Globus pallidus (tissue), 1 donor: ENCODE data around the gene FBXL7.

ENCODE experiments used
- DNase-seq: peaks from one replicate; pipeline ENCODE4 v3.0.0-alpha.2; 2015; ENCODE audit warnings: low spot score

Gene FBXL7

GRCh38 chr5:15502208-15502607 is 2.2 kb downstream of the FBXL7 start:
- DNase-seq = no peak

DNA sequence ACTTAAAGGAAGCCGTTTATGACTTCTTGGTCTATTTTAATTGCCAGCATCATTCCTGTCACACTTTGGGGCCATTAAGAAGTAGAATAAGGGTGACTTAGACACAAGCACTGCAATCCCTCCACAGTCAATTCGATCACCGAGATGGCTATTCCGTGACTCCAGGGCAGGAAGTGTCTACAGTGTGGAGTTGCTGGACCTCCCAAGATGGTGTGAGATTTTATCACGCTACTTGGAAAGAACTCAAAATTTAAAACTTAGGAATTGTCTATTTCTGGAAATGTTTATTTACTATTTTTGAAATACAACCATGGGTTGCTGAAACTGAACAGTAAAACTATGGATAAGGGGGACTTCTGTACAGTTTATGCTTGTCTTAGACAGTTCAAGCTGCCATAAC is 6.2 kb downstream of the FBXL7 start:
- no peak for DNase-seq

DNA sequence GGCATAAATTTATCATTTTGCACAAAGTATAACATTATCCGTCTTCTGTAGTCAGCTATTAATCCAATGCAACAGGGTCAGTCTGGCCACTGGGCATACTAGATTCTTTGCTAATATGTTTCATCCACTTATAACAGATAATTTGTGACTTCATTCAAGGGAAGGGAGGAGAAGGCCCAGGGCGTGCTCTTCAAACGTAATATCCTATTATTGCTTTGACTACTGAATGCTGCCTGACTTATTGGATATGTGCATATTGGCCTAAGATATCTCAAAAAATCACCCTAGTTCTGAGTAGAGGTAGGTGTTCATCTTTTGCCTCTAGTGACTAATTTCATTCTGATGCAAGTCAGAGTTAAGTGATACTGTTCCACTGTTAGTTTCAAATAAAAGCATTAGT is 6.9 kb downstream of the FBXL7 start:
- DNase-seq = no peak

DNA sequence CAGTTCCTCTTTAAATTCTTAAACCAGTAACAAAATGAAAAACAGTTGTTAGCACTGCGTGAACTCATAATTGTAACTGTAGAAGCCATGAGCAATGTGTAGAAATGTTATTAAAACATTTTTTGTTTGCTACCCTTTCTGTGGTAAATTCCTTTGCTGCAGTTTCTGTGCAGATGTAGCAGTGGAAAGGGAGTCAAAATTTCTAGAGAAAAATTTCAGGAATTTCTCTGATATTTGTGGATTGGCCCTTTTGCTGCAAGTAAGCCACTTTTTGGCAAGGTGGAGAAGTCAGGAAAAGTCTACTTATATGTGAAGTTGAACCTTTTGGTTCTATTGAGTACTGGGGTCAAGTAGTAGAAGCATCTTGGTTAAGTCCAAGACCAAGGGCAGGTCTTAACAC is 10.1 kb downstream of the FBXL7 start:
- DNase-seq = no peak

- DNase-seq = no peak
Observed at GRCh38 chr5:15510831-15511230, 10.9 kb downstream of the FBXL7 start.

DNA sequence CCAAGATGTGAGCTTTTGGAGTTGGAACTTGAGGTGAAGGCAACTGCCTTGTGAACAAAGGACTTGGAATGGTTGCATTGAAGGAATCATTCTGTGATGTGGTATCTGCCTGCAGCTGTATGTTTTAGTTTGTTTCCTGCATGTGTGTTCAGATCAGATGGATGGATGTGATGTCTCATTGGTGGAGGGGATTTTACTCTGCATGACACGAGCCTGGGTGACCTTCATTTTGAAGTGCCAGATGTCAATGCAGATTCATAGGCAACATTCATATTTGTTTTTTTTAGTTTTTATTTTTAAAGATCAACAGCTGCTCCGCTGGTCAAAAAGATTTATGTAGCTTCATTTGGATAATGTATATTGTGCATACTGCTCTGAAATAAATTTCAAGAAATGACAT is 13.5 kb downstream of the FBXL7 start:
- DNase-seq = no peak

DNA sequence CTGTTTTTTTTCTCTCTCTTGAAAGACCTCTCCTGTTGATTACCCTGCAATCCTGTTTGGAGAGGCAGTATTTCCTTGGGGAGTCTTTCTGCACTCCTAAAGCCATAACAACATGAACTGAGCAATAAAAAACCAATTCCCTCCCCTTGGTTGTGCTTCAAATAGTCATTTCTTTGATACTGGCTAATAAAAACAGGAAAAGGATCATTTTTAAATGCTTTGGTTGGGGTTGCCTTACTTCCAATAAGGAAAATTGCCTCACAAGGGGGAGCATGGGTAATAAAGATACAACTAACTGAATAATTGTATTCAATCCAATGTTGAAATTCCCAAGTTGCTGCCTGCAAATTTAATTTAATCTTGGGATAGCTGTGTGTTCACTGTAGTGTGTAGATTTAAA is 13.9 kb downstream of the FBXL7 start:
- no peak for DNase-seq

- DNase-seq = peak; percentile 55
Observed at GRCh38 chr5:15515229-15515628, 15.2 kb downstream of the FBXL7 start.

DNA sequence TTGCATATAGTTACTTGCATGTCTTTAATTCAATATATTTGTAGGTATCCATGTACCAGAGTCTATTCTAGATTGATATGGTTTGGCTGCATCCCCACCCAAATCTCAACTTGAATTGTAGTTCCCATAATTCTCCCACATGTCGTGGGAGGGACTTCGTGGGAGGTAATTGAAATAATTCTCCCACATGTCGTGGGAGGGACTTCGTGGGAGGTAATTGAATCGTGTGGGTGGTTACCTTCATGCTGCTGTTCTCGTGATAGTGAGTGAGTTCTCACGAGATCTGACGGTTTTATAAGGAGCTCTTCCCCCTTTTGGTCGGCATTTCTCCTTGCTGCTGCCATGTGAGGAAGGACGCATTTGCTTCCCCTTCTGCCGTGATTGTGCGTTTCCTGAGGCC is 16.5 kb downstream of the FBXL7 start:
- DNase-seq = no peak

- no peak for DNase-seq
Observed at GRCh38 chr5:15518786-15519185, 18.8 kb downstream of the FBXL7 start.

DNA sequence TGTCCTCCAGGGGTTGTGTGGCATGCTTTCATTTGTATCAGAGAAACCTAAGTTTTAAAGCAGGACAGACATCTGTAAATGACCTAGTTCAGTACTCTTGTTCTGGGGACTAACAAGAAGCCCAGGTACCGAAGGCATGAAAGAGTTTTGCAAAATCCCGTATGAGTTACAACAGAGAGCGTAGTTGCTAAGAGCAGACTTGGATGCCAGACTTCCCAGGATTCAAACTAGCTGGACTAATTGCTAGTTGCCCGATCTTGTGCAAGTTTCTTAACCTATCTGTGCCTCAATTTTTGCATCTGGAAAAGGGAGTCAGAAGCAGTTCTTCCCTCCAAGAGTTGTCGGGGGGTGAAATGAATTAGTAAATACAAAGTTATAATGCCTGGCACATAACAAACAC is 20.9 kb downstream of the FBXL7 start:
- no peak for DNase-seq

DNA sequence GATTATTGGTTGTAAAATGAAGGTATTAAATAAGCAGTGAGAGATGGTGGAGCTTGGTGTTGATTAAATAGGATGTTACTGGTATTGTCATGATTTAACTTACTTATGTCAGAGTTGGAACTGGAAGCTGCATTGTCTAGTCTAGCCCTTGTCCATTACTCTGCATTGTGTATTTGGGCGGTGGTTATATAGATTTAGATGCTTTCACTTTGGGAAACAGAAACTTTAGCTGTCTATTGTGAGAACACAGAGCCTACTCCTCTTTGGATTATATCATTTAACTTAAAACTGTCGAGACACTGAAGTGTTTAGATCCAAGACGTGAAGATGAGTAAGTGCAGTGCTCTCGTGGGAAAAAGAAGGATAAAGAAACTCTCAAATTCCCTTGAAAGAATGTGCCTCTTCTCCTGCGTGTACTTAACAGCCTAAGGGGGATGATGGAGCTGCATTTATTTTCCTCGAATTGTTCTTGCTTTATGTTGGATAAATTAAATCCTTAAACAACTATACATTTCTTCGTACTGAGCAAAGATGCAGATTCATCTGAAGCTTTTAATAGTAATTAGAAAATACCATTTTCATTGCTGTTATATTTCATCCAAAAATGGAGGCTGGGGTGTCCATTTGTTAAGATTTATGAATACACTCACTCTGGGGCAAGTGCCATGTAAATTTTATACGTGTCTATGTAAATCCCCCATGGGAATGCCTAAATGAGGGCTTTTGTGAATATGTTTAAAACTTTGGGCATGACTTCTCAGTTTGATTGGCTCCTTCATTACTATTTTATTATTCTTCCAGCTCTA is 21.6 kb downstream of the FBXL7 start:
- no peak for DNase-seq

- DNase-seq = no peak
Observed at GRCh38 chr5:15522187-15522520, 22.2 kb downstream of the FBXL7 start.

- DNase-seq = no peak
Observed at GRCh38 chr5:15524712-15525111, 24.7 kb downstream of the FBXL7 start.

DNA sequence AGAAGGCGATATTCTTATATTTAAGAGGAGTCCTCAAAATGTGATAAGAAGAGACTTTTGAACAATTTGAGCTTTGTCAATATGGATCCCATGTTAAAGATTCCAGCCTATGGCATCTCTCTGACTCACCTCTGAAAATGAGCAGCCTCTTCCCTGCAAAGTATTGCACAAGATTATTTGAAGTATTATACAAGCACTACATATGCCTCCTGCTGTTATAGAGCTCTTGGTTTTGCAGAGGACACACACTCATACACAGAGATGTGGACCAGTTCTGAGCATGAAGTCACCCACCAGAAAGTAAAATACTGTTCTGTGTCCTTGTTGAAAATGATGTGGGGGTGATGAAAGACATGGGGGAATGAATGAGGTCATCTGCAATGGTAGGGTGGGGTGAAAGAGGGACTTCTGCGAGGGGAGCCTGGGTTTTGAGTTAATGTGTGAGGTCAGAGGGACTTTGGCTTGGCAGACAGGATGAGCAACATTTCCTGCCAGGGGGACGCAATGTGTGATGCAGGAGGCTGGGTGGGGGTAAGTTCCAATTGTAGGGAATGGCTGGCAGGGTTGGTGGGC is 25.8 kb downstream of the FBXL7 start:
- no peak for DNase-seq

DNA sequence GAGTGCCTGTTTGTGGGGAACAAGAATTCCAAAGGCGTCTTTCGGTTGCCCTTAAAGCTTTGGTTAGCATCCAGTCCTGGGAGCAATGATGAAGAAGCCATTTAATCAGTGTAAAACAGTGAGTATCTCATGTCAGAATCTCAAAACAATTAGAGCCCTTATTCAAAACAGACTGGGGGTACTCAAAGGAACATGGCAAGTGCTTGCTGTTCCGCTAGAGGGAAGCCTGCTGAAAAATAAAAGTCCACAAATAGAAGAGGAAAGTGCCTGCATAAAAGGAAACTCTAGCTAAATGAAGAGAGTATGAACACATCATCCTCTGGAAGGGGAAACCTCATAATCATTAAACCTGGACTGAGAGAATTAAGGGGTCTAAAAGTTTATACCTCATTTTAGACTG is 26.4 kb downstream of the FBXL7 start:
- peak; percentile 83 for DNase-seq

- DNase-seq = no peak
Observed at GRCh38 chr5:15528476-15528875, 28.5 kb downstream of the FBXL7 start.

- no peak for DNase-seq
Observed at GRCh38 chr5:15529013-15529412, 29.0 kb downstream of the FBXL7 start.

GRCh38 chr5:15529821-15530220 is 29.8 kb downstream of the FBXL7 start:
- DNase-seq = no peak

DNA sequence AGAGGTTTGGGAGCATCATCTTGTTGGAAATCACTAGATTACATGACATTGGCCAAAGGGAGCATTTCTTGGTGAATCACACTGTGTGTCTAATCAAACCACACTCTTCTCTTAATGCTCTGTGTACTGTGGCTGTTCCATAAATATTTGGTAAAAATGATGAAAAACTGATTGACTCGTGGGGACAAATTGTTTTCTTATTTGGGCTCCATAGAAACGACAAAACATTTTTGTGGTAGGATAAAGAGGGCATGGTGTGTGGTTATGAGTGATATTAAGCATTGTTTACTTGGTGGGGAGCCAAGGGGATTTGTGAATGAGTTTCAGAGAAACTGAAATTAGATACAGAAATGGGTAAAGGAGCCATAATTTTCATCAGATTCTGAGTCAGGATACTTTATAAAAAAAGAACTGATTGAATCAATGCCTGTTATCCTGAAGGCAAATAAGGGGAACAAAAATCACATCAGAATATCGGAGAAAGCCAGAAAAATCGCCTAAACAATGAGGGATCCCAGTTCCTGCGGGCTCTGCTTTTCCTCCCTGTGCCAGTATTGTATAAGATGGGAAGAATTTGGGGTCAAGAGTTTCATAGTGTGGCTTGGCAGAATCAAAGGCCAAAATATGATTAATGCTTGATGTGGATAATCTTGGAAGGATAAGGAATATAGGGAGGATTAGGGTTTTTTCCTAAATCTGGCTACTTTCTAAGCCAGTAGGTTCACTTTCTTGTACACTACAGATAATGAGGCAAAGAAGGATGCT is 33.3 kb downstream of the FBXL7 start:
- no peak for DNase-seq

- DNase-seq = no peak
Observed at GRCh38 chr5:15535938-15536337, 36.0 kb downstream of the FBXL7 start.

DNA sequence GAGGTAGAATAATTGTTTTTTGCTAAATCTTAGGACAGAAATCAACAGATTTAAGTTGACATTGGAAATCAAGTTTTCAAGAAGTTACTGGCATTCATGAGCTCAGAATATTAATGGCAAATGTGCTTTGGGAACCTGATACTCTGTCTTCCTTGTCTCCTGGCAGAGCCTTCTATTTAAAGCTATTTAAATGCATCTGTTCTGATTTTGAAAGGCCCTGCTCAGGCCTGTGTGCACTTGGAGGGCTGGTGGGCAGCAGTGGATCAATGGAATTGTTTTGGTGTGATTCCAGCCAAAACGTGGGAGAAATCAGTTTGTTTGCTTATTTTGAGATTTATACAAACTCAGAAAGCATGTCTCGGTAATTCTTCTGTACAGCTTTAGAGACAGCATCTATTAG is 38.5 kb downstream of the FBXL7 start:
- DNase-seq = no peak

GRCh38 chr5:15539951-15540350 is 40.0 kb downstream of the FBXL7 start:
- DNase-seq = no peak
